Subcutaneous preadipocyte (primary cell): ENCODE data around the gene ANKS1B. TPM values are rescaled to one million over a fixed set of nuclear protein-coding genes. Genes with fewer than 3 reads are reported as not detected.

Experiments used
- small RNA-seq: library from RNA; depleted of rRNA; stranded (forward); fragments of <200 nt; gene quantifications from one replicate; pipeline ENCODE3, GENCODE V24; 2012
- total RNA-seq: library from RNA; depleted of rRNA; stranded (reverse); fragments of >200 nt; gene quantifications from 2 replicates; pipeline ENCODE4 v1.2.3, GENCODE V29; 2012

ANKS1B gene
- 5.9 and 14.3 TPM in 2 replicates for total RNA-seq

GRCh38 chr12:99984271-99985128, at the start of gene ANKS1B:
ANKS1B (minus strand) TSS chr12:99984936; CDS start chr12:99984237, 699 bp downstream.

DNA sequence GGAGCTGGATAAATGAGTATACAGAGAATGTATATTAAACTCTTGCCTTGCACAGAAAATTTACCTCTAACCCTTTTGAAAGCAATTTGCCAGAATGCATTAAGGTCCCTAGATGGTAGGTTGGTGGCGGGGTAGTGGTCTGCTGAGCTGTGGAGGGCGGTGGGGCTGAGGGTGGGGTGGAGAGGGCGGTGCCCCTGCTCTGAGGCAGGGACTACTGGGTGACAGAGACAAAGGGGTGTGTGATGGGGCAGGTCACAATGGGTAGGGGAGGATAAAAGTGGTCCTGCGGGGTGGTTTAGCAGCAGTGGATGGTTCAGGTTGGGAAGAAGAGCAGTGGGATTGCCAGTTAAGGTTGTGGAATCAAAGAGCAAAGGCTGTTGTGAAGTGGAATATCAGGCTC, 337.3 kb downstream of the ANKS1B start, which contains the start of gene GARIN6:
GARIN6 (plus strand) TSS at position 301 of the 400 bp plus-strand sequence. CDS start 422 bp downstream, outside the sequence.

Small RNAs within 50 kb of the gene (small RNA-seq; reads per million reads assigned to genes)
- 1.1 reads per million, percentile 62 among the genes with 10 or more reads in this experiment for gene RNA5SP366

Other genes with a start within 250 kb of the ANKS1B start
- gene BLTP3B, start 157.9 kb upstream of the ANKS1B start, total RNA-seq, result 56.1 and 58.4 TPM in 2 replicates
- gene ACTR6, start 215.9 kb upstream of the ANKS1B start, total RNA-seq, result 12.5 and 14.1 TPM in 2 replicates